HG03175 (cell line): ENCODE measurements around the gene RTF2.

ENCODE experiments used
- ATAC-seq: cut with Tn5 transposase; IDR thresholded peaks from one replicate; pipeline ENCODE4 v1.9.1; 2021; ENCODE audit warnings: mild to moderate bottlenecking, moderate library complexity; ENCODE audit not compliant: unreplicated experiment

The RTF2 gene, protein sequence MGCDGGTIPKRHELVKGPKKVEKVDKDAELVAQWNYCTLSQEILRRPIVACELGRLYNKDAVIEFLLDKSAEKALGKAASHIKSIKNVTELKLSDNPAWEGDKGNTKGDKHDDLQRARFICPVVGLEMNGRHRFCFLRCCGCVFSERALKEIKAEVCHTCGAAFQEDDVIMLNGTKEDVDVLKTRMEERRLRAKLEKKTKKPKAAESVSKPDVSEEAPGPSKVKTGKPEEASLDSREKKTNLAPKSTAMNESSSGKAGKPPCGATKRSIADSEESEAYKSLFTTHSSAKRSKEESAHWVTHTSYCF

DNA sequence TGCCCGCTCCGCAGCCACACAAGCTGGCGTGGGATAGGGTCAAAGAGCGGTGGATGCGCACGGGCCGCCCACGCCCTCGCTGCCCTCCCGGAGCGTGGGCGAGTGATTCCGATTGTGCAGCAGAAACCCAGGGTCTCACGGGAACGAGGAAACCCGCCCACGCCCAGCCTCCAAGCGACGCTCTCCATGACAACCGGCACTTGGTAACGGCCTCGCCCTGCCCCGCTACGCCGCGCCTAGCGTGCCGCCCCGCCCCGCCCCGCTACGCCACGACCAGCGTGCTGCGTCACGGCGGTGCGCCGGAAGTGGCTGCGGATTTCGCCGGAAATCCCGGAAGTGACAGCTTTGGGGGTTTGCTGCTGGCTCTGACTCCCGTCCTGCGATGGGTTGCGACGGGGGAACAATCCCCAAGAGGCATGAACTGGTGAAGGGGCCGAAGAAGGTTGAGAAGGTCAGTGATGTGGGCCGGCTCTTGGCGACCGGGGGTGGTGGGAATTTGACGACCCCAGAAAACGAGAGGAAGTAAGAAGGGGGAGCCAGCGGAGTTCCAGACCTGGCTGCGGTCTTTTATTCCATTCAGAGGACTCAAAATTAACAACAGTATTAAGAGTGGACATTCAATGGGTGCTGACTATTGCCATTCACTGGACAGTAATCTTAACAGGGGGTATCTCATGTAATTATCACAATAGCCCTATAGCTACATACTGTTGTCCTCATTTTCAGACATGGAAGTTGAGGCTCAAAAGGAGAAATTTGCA, at the start of gene RTF2:
TSS of gene RTF2 (plus strand) at position 312 of the 761 bp plus-strand sequence. CDS start at position 383, 71 bp downstream.
- ATAC-seq, result peak; percentile 97

DNA sequence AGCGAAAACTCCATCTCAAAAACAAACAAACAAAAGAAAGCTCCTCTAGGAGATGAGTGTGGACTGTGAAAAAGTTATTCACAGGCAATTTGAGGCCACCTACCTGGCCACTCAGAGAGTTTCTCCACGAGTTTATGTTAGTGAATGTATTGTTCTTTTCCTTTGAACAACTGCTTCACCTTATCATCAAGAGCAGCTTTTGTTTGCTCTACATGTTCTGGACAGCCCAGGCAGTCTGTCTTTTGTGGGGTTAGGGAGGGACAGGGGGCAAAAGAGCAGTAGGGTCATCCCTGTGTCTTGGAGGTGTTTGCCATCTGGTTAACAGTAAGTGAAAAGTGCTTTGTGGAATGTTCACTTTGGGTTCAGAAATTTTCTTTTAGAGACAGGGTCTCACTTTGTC, 48.4 kb upstream of the RTF2 start:
- ATAC-seq, result no peak

DNA sequence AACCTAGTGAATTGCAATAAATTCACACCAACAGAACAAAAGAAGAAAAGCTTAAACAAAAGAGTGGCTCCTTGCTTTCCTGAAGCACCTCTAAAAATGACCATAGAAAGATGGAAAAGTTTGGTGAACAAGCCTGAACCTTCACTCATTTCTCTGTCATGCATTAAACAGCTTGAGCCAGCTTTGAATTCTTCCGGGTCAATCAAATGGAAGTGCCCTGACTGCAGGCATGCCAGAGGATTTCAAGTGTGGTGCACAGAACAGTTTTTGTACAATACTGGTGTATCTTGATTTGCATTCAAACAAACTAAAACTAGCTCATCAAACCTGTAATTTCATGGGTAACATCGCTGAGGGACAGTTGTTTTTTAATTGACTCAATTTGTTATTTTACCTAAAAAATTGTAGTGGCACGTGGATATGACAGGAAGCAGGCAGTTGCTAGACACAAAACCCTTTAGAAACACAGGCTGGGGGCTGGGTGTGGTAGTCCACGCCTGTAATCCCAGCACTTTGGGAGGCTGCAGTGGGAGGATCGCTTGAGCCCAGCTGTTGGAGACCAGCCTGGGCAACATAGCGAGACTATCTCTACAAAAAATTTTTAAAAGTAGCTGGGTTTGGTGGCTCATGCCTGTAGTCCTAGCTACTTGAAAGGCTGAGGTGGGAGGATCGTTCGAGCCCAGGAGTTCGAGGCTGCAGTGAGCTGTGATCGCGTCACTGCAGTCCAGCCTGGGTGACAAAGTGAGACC, 47.3 kb upstream of the RTF2 start:
- no peak for ATAC-seq

DNA sequence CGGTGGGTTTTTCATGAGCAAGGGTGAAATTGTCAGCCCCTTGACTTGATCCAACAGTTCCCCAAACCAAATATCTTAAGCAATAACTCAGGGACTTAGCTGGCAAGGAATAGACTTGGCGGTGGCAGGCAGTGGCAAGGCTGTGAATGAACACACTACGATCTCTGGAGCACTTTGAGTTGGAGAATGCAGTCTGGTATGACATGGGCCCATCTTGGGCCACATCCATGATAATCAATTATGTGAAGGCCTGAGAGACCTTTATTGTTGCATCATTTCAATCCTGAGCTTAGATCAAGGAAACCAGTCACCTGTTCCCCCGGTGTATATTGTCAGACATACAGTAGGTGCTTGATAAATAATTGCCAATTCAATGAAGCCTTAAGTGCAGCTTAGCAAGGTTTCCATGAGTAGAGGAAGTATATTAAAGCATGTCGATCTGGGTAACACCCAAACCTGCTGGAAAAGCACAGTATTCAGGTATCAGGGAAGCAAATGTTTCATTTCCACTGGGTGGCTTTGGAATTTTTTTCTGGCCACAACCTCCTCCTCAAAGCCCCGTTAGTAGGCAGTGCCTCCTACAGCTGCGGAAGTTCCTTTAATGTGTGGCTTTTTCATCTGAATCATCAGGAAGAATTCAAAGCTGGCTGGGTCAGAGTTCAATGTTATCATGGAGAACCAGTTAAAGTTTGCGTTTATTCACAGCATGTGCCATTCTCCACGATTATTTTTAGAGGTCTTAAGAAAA, 46.2 kb upstream of the RTF2 start:
- ATAC-seq, result no peak

DNA sequence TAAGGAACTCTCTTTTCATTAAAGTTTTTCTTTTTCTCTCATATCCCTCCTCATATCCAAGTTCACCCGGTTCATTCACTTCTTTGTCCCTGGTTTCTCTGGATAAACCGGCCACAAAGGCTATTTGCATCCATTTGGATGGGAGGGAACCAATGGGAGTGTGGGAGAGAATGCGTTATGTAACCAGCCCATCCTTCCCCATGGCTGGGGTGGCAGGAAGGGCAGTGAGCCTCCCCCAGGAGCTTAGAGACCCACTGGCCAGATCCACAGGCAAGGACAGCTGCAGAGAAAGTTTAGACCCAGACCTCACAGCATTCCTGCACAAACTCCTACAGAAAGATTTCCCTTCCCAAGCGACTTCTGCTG, 45.6 kb upstream of the RTF2 start:
- ATAC-seq, result no peak

DNA sequence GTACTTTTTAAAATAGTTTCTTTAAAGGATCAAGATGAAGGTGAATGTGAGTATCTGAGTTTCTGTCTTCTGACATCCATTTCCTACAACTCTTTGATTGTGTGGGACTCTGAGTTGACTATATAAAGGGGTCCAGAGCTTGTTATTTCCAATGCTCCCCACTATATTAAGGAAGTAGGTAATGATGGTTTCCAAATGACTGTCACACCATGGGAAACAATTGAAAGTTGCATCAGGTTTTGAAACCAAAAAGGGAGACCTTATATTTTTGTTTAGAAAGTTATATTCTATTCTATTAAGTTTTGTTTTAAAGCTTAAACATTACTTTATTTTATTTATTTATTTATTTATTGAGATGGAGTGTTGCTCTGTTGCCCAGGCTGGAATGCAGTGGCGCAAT, 45.2 kb upstream of the RTF2 start:
- no peak for ATAC-seq

DNA sequence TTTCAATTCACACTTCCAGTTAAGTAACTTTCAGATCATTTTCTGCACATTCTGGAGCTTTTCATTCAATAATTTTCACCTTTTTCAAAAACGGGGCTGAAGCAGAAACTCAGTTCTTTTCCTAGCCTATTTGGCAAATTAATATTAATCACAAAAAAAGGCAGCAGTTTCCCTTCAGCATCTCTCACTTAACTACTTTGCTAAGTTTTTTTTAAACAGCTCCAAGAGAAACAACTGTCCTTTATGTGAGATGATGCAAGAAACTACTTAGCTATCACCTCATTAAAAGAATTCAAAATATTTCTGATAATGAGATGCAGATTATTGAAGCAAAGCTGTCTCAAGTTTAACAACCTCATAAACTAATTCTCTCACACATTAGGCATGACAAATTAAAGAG, 44.5 kb upstream of the RTF2 start:
- ATAC-seq, result no peak

DNA sequence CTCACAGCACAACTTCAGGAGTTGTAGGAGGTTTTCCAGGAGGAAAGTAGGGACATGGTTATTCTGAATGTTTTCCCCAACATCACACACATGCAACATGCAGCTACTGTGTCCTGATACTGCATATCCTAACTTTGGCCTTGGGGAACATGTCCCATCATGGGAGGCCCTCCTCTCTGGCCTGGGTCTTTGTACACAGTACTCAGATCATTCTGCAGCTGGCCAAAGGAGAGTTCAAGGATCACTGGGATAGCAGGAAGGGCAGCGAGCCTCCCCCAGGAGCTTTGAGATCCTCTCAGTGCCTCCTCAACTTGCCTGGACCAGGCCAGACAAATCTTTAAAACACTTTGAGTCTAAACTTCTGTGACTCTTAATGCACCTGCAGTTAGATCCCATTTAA, 43.5 kb upstream of the RTF2 start:
- no peak for ATAC-seq

DNA sequence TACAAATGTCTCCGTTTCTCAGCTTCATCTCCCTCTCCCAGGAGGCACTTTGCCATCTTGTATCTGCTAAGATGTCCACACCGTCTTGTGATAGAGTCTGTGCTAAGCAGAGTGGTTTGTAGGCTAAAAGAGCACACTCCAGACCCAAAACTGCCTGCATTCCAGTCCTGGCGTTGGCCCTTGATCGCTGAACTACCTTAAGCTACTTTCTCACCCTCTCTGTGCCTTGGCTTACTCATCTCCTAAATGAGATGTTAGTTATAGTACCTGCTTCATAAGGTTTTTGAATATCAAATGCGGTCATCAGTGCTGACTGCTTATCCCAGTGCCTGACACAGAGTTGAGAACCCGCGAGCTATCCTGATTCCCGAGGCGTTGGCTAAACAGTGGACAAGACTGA, 42.4 kb upstream of the RTF2 start:
- no peak for ATAC-seq

DNA sequence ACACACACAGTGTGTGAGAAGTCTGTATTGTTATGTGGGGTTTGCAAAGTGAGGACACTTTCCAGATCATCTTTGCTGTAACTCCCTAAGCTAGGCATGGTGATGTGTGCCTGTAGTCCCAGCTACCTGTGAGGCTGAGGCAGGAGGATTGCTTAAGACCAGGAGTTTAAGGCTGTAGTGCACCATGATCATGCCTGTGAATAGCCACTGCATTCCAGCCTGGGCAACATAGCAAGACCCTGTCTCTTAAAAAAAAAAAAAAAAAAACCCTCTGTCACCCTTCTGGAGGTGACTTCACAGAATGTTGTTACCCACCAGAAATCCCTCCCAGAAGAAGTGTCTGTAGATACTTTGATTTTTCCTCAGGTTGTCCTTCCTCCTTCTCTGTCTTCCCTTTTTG, 41.5 kb upstream of the RTF2 start:
- no peak for ATAC-seq

DNA sequence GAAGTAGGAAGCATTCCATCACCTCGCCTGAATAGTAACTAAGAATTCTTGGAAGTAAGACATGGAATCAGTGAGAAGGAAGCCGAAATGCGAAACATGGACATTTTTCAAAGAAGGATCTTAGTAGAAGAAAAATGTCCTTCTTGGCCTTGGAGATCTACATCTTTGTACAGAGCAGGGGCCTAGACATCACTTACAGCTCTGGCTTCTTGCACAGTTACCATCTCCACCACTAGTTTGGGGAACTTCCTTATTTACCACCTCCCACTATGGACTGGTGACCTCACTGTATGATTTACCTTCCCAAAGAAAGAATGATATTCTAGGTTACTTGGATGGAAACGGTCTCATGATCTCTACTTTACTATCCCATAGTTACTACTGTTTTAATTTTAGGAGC, 40.6 kb upstream of the RTF2 start:
- ATAC-seq, result no peak

DNA sequence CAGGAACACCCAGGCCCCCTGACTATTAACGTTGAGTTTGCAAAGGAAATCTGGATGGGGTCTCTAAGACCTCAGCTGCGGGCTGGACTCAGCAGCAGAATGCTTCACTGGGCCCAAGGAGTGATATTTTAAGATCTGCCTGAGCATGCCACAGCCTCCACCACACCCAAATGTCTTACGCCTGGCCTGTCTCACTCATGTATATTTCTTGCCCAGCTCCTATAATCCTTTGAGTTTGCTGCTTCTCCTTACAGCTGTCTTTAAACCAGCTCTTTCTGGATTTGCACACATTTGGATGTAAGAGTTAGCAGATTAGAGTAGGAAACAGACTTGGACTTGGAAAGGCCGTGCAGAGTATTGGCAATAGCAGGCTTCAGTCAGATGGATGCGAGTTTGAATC, 40.0 kb upstream of the RTF2 start:
- ATAC-seq, result no peak

DNA sequence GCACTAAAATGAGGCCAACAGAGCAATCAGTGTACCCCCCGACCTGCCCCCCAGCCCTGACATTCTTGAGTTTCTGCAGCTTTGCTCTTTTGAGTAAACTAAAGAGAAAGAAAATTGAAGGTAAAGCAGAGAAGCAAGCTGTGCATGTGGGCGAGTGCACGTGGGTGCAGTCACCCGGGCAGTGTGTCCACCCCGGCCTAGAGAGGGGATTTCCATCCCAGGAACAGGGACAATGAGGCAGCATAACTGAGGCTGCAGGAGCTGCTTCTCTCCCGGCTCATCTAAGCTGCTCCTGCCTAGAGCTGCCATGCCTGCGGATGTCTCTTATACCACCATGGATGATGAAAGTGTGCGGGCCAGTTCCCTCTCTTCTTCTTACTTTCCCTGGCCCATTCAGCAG, 39.5 kb upstream of the RTF2 start:
- no peak for ATAC-seq

DNA sequence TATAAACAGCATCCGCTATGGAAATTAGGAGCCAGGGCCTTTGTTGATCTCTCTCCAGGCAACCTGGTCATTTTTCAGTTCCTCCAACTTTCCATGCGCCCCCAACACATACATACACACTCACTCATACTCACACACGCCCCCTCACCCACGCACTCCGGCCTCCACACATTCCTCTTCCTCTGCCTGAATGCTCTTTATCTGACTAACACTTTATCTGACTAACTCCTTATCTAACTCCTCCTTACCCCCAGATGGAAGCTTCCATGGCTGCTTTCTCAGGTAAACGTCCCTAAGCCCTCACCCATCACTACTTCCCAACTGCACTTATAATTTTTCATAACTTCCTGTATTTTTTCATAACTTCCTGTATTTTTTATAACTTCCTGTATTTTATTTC, 38.9 kb upstream of the RTF2 start:
- ATAC-seq, result no peak

DNA sequence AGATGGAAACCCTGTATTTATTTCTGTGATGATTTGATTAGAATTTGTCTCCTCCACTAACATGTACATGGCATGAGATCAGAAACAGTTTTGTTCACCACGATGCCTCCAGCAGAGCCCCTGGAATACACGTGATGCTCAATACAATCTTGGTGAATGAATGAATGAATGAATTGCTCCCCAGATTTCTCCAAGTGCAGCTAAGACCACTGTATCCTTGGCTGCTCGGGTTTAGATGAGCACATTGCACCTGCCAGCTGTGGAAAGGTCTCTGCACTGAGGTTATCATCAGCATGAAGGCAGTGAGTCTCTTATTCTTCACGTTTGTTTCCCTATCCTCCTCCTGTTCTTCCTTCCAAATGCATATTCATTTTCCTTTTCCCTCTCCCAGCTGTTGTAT, 38.5 kb upstream of the RTF2 start:
- ATAC-seq, result no peak

DNA sequence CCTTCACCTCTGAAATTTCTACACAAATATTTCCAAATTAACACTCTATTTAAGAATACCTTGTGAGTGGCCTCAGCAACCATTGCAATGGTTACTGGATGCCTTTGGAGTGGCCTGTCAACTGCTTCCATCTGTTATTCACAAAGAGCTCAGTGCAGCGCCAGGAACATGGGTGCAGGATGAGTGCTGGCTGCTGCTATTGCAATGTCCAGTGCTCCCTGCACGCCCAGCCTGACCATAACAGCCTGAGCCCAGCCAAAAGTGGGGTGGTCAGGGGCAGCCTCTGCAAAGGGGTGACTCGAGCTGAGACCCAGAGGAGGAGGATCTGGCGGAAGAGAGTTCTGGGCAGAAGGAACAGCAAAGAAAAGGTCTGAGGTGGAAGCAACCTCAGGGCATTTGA, 38.0 kb upstream of the RTF2 start:
- ATAC-seq, result no peak

DNA sequence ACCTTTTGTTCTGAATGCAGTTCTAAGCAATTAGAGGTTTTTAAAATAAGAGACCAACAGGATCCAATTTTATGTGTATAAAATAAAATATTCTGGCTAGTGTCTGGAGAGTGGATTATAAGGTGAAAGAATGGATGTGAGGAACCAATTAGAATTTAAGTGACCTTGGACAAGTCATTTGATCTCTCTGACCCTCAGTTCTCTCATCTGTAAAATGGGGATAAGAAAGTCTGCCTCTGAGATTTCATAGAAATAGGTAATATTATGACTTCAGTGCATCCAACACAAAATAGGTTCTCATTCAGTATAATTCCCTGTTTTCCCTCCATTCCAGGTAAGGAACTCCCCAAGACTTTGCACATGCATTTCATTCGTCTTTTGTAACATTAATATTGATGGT, 37.5 kb upstream of the RTF2 start:
- no peak for ATAC-seq

DNA sequence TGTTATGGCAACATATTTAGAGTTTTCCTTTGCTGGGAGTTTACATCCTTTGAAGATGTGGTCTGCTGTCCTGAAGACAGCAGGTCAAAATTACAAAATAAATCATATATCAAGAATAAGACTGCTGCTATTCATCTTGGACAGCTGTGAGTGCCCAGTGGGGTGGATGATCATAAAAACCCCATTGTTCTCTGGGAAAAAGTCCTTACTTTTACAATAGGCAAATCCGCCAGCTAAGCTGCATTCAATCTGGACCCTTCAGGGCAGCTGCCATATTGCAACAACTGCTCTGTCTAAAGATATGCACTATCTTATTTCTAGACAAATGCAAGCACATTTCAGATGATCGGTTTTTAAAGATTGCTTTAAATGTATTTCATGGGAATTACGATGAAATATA, 37.0 kb upstream of the RTF2 start:
- ATAC-seq, result no peak

DNA sequence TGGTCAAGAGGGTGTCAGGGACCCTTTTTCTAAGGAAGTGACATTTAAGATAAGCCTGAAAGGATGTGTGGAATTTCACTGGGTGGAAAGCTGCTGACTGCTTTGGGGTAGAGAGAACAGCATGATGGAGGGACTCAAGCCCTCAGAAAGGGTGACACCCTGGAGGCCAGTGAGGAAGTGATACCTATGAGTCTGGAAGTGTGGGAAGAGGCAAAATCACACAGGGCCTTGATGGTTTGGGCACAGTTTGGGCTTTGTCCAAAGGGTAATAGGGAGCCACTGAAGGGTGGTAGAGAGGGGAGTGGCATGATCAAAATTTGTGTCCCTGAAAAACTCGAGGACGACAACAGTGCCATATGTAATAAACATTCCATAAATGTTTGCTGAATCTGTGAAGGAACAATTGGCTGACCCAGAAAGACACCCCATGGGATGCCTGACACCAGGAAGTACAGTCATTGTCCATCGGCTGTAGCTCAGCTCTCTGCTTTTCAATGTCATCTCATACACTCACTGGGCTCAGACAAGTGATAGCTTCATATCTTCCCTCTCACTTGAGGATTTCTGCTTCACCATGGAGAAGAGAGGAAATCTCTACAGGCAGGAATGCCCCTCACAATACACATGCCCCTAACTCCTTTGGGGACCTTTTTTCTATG, 35.1 kb upstream of the RTF2 start:
- no peak for ATAC-seq

DNA sequence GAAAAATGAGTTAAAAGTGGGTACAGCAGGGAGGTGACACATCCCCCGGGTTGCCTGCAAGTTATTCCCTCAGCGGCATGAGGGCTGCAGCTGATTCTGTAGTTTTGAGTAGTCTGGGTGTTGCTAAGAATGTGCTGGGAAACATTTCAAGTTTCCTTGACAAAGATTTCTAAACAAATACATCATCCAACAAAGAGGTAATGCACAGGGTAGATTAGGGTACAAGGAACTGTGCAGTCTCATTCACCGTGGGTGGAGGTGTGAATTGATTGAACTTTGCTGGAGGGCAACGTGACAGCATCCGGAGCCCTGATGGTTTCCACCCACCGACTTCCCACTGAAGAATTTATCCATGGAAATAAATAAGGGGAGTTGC, 34.6 kb upstream of the RTF2 start:
- ATAC-seq, result no peak
